Central memory CD8-positive, alpha-beta T cell (primary cell): Measurements from ENCODE around the gene FSIP1.

Experiments used
- ATAC-seq: fragments of 150-1000 bp; cut with Tn5 transposase; replicated peaks from 2 replicates; pipeline ENCODE4 v1.10.0; 2022; ENCODE audit warnings: mild to moderate bottlenecking, moderate FRiP score, moderate number of reproducible peaks; ENCODE audit not compliant: poor library complexity, severe bottlenecking; ENCODE audit errors: extremely low read depth
- DNase-seq, 2 donors: peaks; one replicate each; pipeline ENCODE4 v3.0.0; 2021; ENCODE audit warnings: low spot score in 2 of 2
- H3K27ac Mint-ChIP-seq: one replicate; pipeline ENCODE4 v1.8.0; 2022; ENCODE audit warnings: low read depth, mild to moderate bottlenecking, moderate library complexity, mixed read lengths
- H3K27me3 Mint-ChIP-seq: one replicate; pipeline ENCODE4 v1.8.0; 2022; ENCODE audit warnings: mixed read lengths
- H3K36me3 Mint-ChIP-seq: one replicate; pipeline ENCODE4 v1.8.0; 2022; ENCODE audit warnings: mild to moderate bottlenecking, moderate library complexity, mixed read lengths; ENCODE audit not compliant: insufficient read depth
- H3K4me1 Mint-ChIP-seq: one replicate; pipeline ENCODE4 v1.8.0; 2022; ENCODE audit warnings: mixed read lengths
- H3K4me3 Mint-ChIP-seq: one replicate; pipeline ENCODE4 v1.8.0; 2022; ENCODE audit warnings: mild to moderate bottlenecking, moderate library complexity, mixed read lengths
- H3K9me3 Mint-ChIP-seq: one replicate; pipeline ENCODE4 v1.8.0; 2022; ENCODE audit warnings: mixed read lengths

FSIP1 gene

GRCh38 chr15:39608185-39609139, 174.2 kb downstream of the FSIP1 start:
- peak overlapping the region; percentile 42 for H3K27ac Mint-ChIP-seq
- peaks cover 19% of the 10 kb centered on the region for H3K4me1 Mint-ChIP-seq
- ATAC-seq (no peak), DNase-seq (no peak)
- H3K36me3 Mint-ChIP-seq = no peaks in the 10 kb centered on the region
- H3K27me3 Mint-ChIP-seq = no peaks in the 10 kb centered on the region
- H3K4me3 Mint-ChIP-seq = no peak overlapping the region
- peaks cover 7% of the 10 kb centered on the region for H3K9me3 Mint-ChIP-seq

GRCh38 chr15:39605146-39605545, 177.5 kb downstream of the FSIP1 start:
- ATAC-seq (no peak), DNase-seq (no peak)
- H3K9me3 Mint-ChIP-seq = no peaks in the 10 kb centered on the region
- H3K27me3 Mint-ChIP-seq = no peaks in the 10 kb centered on the region
- H3K4me3 Mint-ChIP-seq = no peak overlapping the region
- no peaks in the 10 kb centered on the region for H3K36me3 Mint-ChIP-seq
- no peak overlapping the region for H3K27ac Mint-ChIP-seq
- H3K4me1 Mint-ChIP-seq = peaks cover 25% of the 10 kb centered on the region

GRCh38 chr15:39602143-39602542, 180.5 kb downstream of the FSIP1 start:
- Mint-ChIP-seq H3K4me3 (no peak overlapping the region), H3K27ac (no peak overlapping the region), H3K27me3 (no peaks in the 10 kb centered on the region), H3K9me3 (no peaks in the 10 kb centered on the region), H3K36me3 (no peaks in the 10 kb centered on the region), H3K4me1 (peaks cover 6% of the 10 kb centered on the region)
- ATAC-seq (no peak), DNase-seq (no peak)

- no peaks in the 10 kb centered on the region for H3K27me3 Mint-ChIP-seq
- H3K27ac Mint-ChIP-seq = no peak overlapping the region
- no peak overlapping the region for H3K4me3 Mint-ChIP-seq
- H3K36me3 Mint-ChIP-seq = no peaks in the 10 kb centered on the region
- no peaks in the 10 kb centered on the region for H3K9me3 Mint-ChIP-seq
- H3K4me1 Mint-ChIP-seq = peaks cover 6% of the 10 kb centered on the region
- ATAC-seq (no peak), DNase-seq (no peak)
Measured at GRCh38 chr15:39599871-39600270, 182.8 kb downstream of the FSIP1 start.

- no peak for DNase-seq
- no peak for ATAC-seq
- Mint-ChIP-seq H3K27ac (no peak overlapping the region), H3K27me3 (no peaks in the 10 kb centered on the region), H3K4me1 (peaks cover 9% of the 10 kb centered on the region), H3K4me3 (no peak overlapping the region), H3K9me3 (no peaks in the 10 kb centered on the region), H3K36me3 (no peaks in the 10 kb centered on the region)
Measured at GRCh38 chr15:39598958-39599845, 183.4 kb downstream of the FSIP1 start.

- DNase-seq = no peak
- Mint-ChIP-seq H3K27ac (no peak overlapping the region), H3K36me3 (no peaks in the 10 kb centered on the region), H3K27me3 (no peaks in the 10 kb centered on the region), H3K4me1 (peaks cover 14% of the 10 kb centered on the region), H3K4me3 (no peak overlapping the region), H3K9me3 (no peaks in the 10 kb centered on the region)
- ATAC-seq = no peak
Measured at GRCh38 chr15:39598186-39598850, 184.3 kb downstream of the FSIP1 start.

GRCh38 chr15:39597751-39598185, 184.9 kb downstream of the FSIP1 start:
- H3K4me1 Mint-ChIP-seq = peaks cover 14% of the 10 kb centered on the region
- no peaks in the 10 kb centered on the region for H3K36me3 Mint-ChIP-seq
- H3K9me3 Mint-ChIP-seq = no peaks in the 10 kb centered on the region
- no peak overlapping the region for H3K4me3 Mint-ChIP-seq
- ATAC-seq = no peak
- no peak overlapping the region for H3K27ac Mint-ChIP-seq
- no peaks in the 10 kb centered on the region for H3K27me3 Mint-ChIP-seq
- no peak for DNase-seq

- Mint-ChIP-seq H3K4me1 (peaks cover 14% of the 10 kb centered on the region), H3K4me3 (no peak overlapping the region), H3K27me3 (no peaks in the 10 kb centered on the region), H3K36me3 (no peaks in the 10 kb centered on the region), H3K9me3 (no peaks in the 10 kb centered on the region), H3K27ac (no peak overlapping the region)
- no peak for DNase-seq
- no peak for ATAC-seq
Measured at GRCh38 chr15:39597336-39597735, 185.3 kb downstream of the FSIP1 start.

- Mint-ChIP-seq H3K9me3 (no peaks in the 10 kb centered on the region), H3K27ac (no peak overlapping the region), H3K4me1 (peaks cover 8% of the 10 kb centered on the region), H3K36me3 (no peaks in the 10 kb centered on the region), H3K27me3 (no peaks in the 10 kb centered on the region), H3K4me3 (no peak overlapping the region)
- ATAC-seq = no peak
- DNase-seq = no peak
Measured at GRCh38 chr15:39596358-39597051, 186.1 kb downstream of the FSIP1 start.

- H3K4me1 Mint-ChIP-seq = peaks cover 8% of the 10 kb centered on the region
- no peaks in the 10 kb centered on the region for H3K9me3 Mint-ChIP-seq
- H3K4me3 Mint-ChIP-seq = no peak overlapping the region
- no peaks in the 10 kb centered on the region for H3K27me3 Mint-ChIP-seq
- no peak for DNase-seq
- H3K27ac Mint-ChIP-seq = no peak overlapping the region
- no peak for ATAC-seq
- no peaks in the 10 kb centered on the region for H3K36me3 Mint-ChIP-seq
Measured at GRCh38 chr15:39595338-39596221, 187.1 kb downstream of the FSIP1 start.
